ENCODE results near the gene FAM24A.

GRCh38 chr10:122949296-122949695, 38.9 kb downstream of the FAM24A start:
- TF ChIP-seq CTCF (IDR thresholded peaks at IDR 0.05) (no peak), EZH2 (IDR thresholded peaks at IDR 0.05; ENCODE audit: borderline replicate concordance, insufficient read depth, low read depth, low read length, poor library complexity, severe bottlenecking) (no peak)

All from B cell (primary cell).